ENCODE data around the gene CD24.

- TF ChIP-seq REST (IDR thresholded peaks at IDR 0.05; ENCODE audit: low read depth) (no peak), EP300 (IDR thresholded peaks at IDR 0.05; ENCODE audit: borderline replicate concordance) (no peak), TEAD4 (IDR thresholded peaks at IDR 0.05) (no peak), CEBPB (IDR thresholded peaks at IDR 0.05) (no peak), CREB1 (IDR thresholded peaks at IDR 0.05; ENCODE audit: low read depth) (no peak), ZBTB7A (IDR thresholded peaks at IDR 0.05; ENCODE audit: low read depth) (no peak), RAD21 (IDR thresholded peaks at IDR 0.05; ENCODE audit: low read depth) (no peak)
Observed at GRCh38 chr6:106972500-106972899, 2.0 kb downstream of the CD24 start.
